NT2/D1 (cell line): ENCODE results near the gene CAPZA2.
"Not testable (repeated sequence)": the region's sequence is repeated elsewhere in the genome, so short reads cannot be mapped to it uniquely, and the experiment has no call there.

Source experiments
- SUZ12 ChIP-seq: IDR thresholded peaks from 2 replicates; pipeline ENCODE4 v1.6.1; 2011; ENCODE audit not compliant: insufficient read length, insufficient read depth; ENCODE audit errors: extremely low read depth
- YY1 ChIP-seq: IDR thresholded peaks from 2 replicates; pipeline ENCODE4 v1.6.1; 2011; ENCODE audit not compliant: insufficient read length, insufficient read depth
- ZNF274 ChIP-seq: IDR thresholded peaks from 2 replicates; pipeline ENCODE4 v1.6.1; 2011; ENCODE audit warnings: mild to moderate bottlenecking, low read depth, low read length

- TF ChIP-seq ZNF274, YY1, SUZ12: not testable (repeated sequence)
Measured at GRCh38 chr7:116821647-116822046, 40.7 kb upstream of the CAPZA2 start.
